Stimulated activated CD8-positive, alpha-beta memory T cell treated with anti-CD3 and anti-CD28 coated beads, Interleukin-4, amount 100 ng/mL, for 1 hour (primary cell): ENCODE results near the gene RRAGB.
"Not testable (repeated sequence)": the region's sequence is repeated elsewhere in the genome, so short reads cannot be mapped to it uniquely, and the experiment has no call there.

Source experiments
- DNase-seq, 2 donors: peaks; one replicate each; pipeline ENCODE4 v3.0.0-alpha.2; 2020; ENCODE audit warnings: low read depth in 2 of 2, low spot score in 1 of 2

The RRAGB gene, protein sequence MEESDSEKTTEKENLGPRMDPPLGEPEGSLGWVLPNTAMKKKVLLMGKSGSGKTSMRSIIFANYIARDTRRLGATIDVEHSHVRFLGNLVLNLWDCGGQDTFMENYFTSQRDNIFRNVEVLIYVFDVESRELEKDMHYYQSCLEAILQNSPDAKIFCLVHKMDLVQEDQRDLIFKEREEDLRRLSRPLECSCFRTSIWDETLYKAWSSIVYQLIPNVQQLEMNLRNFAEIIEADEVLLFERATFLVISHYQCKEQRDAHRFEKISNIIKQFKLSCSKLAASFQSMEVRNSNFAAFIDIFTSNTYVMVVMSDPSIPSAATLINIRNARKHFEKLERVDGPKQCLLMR

GRCh38 chrX:55717521-55718497 lies at the start of gene RRAGB:
TSS of gene RRAGB (plus strand) at chrX:55717749. CDS start at chrX:55718328, 579 bp downstream.
- peak; percentile 64 to 81 for DNase-seq

DNA sequence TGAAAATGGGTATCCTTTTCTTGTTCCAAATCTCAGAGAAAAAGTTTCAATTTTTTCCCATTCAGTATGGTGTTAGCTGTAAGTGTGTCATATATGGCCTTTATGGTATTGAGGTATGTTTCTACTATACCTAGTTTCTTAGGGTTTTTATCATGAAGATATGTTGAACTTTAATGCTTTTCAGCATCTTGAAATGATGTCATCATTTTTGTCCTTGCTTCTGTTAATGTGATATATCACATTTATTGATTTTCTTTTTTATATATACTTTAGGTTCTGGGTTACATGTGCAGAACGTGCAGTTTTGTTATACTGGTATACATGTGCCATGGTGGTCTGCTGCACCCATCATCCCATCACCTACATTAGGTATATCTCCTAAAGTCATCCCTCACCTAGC lies 49.5 kb upstream of the RRAGB start:
- no peak for DNase-seq

- not testable (repeated sequence) for DNase-seq
Measured at GRCh38 chrX:55688579-55688978, 29.0 kb upstream of the RRAGB start.

DNA sequence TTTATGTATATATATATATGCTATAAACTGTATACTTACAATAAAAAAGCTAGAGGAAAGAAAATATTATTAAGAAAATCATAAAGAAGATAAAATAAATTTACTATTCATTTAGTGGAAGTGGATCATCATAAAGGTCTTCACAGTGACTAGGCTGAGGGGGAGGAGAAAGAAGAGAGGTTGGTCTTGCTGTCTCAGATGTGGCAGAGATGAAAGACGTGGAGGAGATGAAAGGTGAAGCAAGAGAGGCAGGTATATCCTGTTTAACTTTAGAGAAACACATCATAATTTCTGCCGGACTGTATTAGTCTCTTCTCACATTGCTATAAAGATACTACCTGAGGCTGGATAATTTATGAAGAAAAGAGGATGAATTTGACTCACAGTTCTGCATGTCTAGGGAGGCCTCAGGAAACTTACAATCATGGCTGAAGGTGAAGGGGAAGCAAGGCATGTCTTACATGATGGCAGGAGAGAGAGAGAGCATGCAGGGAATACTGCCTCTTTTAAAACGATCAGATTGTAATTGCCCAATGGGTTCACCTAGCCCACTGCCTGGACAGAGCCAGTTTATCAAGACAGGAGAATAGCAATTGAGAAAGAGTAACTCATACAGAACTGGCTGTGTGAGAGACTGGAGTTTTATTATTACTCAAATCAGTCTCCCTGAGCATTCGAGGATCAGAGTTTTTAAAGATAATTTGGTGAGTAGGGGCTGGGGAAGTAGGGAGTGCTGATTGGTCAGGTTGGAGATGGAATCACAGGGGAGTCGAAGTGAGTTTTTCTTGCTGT lies 22.1 kb upstream of the RRAGB start:
- DNase-seq: no peak

DNA sequence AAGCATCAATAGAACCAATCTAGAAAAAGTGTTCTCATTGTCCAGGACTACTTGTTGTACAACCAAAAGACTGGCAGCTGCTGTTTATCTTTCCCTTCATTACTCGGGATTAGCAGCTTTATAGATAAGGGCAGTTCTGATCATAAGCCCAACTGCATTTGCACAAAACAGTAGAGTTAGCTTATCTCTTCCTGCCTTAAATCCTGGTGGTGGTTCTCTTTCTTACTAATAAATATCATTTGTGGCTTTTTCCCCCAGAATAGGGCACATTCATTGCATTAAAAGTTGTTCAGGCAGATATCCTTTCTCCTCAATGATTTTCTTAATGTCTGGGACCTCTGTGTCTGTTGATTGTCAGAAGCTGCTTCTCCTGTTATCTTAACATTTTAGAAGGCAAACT lies 20.2 kb upstream of the RRAGB start:
- DNase-seq: no peak

GRCh38 chrX:55702671-55703070 lies 14.9 kb upstream of the RRAGB start:
- no peak for DNase-seq

DNA sequence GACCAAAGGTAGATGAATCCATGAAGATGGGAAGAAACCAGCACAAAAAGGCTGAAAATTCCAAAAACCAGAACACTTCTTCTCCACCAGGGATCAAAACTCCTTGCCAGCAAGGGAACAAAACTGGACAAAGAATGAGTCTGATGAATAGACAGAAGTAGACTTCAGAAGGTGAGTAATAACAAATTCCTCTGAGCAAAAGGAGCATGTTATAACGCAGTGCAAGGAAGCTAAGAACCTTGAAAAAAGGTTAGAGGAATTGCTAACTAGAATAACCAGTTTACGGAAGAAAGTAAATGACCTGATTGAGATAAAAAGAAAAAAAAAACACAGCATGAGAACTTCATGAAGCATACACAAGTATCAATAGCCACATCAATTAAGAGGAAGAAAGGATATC lies 14.1 kb upstream of the RRAGB start:
- not testable (repeated sequence) for DNase-seq

DNA sequence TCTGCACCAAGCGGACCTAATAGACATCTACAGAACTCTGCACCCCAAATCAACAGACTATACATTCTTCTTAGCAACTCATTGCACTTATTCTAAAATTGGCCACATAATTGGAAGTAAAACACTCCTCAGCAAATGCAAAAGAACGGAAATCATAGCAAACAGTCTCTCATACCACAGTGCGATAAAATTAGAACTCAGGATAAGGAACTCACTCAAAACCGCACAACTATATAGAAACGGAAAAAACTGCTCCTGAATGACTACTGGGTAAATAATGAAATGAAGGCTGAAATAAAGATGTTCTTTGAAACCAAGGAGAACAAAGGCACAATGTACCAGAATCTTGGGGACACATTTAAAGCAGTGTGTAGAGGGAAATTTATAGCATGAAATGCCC lies 12.5 kb upstream of the RRAGB start:
- not testable (repeated sequence) for DNase-seq

GRCh38 chrX:55709735-55710134 lies 7.8 kb upstream of the RRAGB start:
- DNase-seq: no peak

DNA sequence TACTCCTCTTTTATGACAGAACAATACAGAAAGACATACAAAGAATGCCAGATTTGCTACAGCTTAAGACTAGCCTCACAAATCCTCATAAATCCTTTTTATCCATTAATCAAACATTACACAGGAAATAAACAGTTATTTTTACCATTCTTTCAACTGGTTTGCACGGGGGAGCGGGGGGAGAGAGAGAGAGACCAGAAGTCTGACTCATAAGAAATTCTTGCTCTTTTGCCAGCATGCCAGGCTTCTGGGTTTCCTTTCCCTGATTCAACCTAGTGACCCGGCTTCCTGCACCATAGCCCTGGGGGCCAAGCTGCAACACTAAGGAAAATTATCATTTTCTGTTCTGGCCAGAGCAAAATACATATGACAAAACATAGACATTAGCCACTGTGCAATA lies 6.8 kb upstream of the RRAGB start:
- DNase-seq: no peak

DNA sequence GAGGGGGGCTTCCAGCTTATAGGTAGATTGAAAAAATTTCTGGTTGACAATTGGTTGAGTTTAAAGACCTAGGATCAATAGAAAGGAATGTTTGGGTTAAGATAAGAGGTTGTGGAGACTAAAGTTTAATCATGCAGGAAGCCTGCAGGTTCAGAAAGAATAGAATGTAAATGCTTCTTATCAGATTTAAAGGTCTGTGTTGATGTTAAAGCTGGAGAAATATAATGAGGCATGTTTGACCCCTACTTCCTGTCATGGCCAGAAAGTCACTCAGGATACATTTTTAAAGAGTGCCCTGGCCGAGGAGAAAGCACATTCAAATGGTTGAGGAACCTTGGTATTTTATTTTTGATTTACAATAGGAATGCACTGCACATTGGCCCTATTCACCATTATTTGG lies 3.9 kb upstream of the RRAGB start:
- DNase-seq: no peak

DNA sequence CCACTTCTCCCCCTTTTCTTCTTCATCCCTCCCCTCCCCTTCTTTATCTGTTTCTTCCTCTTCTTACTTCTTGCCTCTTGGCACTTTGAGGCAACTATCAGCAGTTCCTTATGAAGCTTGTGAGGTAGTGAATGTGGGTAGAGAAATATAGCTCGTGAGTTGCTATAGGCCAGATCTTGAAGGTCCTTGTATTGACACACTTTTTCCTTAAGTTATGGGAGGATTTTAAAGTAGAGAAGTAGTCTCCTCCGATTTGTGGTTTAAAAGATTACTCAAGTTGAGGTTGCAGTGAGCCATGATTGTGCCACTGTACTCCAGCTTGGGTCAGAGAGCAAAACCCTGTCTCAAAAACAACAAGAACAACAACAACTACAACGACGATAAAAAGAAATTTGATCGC lies 3.4 kb upstream of the RRAGB start:
- no peak for DNase-seq

DNA sequence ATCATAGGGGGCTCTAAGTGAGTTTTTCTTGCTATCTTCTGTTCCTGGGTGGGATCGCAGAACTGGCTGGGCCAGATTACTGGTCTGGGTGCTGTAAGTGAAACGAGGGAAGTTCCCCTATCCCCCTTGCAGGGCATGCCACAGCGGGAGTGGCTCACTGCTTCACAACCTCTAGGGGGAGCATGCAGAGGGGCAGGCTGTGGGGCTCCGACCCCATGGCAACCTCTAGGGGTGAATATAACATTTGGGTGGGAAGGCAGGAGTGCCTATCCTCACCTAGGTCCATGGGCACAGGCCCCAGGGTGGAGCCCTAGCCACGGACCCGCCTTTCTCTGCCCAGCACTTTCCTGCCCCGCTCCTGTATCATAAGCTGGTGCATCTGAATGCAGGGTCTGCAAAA lies 1.7 kb upstream of the RRAGB start:
- DNase-seq: no peak

DNA sequence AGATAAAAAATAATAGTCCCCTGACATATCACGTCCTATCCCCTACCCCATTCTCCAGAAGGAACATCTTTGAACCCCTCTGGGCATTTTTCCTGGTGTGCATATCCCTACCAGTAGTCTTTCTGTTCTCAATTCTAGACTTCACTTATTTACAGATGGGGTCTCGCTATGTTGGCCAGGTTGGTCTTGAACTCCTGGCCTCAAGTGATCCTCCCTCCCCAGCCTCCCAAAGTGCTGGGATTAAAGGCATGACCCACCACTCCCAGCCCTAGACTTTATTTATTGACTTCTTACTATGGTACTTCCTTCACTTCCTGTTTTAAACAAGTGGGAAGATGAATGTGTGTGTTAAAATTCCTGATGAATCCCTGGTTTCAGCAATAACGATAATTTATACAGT lies 612 bp upstream of the RRAGB start:
- DNase-seq: no peak

DNA sequence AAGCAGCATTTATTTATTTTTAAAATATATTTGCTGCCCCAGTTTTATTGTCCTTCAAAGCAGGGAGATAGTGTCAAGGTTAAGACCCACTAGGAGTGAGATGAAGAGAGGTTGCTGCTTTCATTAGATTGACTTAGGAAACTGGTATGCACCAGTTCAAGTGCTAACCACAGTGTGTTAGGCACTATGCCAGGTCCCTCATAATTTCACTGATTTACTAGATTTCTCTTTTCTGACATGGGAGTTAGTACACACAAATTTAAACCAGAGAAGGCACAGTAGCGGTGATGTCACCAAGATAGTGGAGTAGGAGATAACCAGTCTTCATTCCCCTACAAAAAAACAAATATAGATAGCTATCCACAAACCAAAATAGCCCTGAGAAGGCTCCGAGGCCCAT lies 14.3 kb downstream of the RRAGB start:
- no peak for DNase-seq

- no peak for DNase-seq
Measured at GRCh38 chrX:55738969-55739368, 21.4 kb downstream of the RRAGB start.

DNA sequence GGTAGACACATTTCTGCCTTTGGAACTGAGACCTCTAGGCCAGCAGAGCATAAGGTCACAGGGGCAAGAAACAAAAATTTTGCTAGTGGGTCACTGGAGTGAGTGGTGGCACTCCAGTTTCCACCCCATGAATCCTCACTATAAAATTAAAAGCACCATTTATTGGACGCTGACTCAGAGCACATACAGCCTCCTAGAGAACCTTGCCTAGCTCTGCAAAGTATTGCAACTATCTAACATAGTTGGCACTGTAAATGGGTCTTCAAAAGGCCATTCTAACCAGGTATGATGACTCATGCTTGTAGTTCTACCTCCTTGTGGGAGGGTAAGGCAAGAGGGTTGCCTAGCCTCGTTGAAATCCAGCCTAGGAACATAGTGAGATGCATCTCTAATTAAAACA lies 25.1 kb downstream of the RRAGB start:
- DNase-seq: no peak

DNA sequence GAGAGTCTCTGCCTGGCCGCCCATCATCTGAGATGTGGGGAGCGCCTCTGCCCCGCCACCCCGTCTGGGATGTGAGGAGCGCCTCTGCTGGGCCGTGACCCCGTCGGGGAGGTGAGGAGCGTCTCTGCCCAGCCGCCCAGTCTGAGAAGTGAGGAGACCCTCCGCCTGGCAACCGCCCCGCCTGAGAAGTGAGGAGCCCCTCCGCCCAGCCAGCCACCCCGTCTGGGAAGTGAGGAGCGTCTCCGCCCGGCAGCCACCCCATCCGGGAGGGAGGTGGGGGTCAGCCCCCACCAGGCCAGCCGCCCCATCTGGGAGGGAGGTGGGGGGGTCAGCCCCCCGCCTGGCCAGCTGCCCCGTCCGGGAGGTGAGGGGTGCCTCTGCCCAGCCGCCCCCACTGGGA lies 30.9 kb downstream of the RRAGB start:
- DNase-seq: not testable (repeated sequence)

- DNase-seq: no peak
Measured at GRCh38 chrX:55750256-55750655, 32.7 kb downstream of the RRAGB start.

DNA sequence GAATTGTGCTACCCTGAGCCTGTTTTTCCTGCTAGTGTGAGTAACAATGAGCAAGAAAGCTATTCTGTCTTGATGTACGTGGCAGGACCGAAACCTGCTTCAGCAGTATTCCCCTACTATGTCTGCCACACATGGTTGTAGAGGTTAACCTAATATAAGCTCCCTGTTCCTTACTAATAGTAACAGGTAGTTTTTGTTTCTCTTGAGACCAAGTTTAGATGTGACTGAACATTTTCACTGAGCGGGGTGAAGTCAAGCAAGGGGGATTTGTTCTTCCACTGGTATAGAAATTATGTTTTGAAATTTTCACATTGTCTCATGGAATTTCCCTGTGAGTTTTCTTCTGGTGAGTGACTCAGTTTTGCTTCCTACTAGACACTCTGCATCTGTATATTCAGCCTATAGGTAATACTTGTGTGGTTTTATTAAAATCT lies 37.3 kb downstream of the RRAGB start:
- DNase-seq: no peak

- no peak for DNase-seq
Measured at GRCh38 chrX:55758033-55758432, 40.5 kb downstream of the RRAGB start.
